GM12891 (cell line): Measurements from ENCODE around the gene AFAP1.

Source experiments
- DNase-seq: peaks from one replicate; pipeline ENCODE4 v3.0.0; 2011; ENCODE audit warnings: low spot score; ENCODE audit not compliant: insufficient read length
- FAIRE-seq: peaks from 2 replicates; lab custom pipeline; 2011; peaks lifted over from hg19 to GRCh38; lab: Jason Lieb, UNC
- PAX5 ChIP-seq: IDR thresholded peaks from 2 replicates; pipeline ENCODE4 v1.6.1; 2011; ENCODE audit warnings: low read length, moderate library complexity, mild to moderate bottlenecking; ENCODE audit not compliant: insufficient read depth, severe bottlenecking
- POLR2A ChIP-seq: IDR thresholded peaks from 2 replicates; pipeline ENCODE4 v1.6.1; 2011; ENCODE audit warnings: low read depth, low read length, control low read depth
- POLR2AphosphoS5 ChIP-seq: IDR thresholded peaks from 2 replicates; pipeline ENCODE4 v1.6.1; 2011; ENCODE audit warnings: low read depth, low read length, control low read depth
- POU2F2 ChIP-seq: IDR thresholded peaks from 2 replicates; pipeline ENCODE4 v1.6.1; 2011; ENCODE audit warnings: low read depth, mild to moderate bottlenecking, control low read depth, low read length, moderate library complexity
- SPI1 ChIP-seq: IDR thresholded peaks from 2 replicates; pipeline ENCODE4 v1.6.1; 2011; ENCODE audit warnings: low read depth, low read length, control low read depth
- TAF1 ChIP-seq: IDR thresholded peaks from 2 replicates; pipeline ENCODE4 v1.6.1; 2011; ENCODE audit warnings: low read depth, low read length, control low read depth

The AFAP1 gene

DNA sequence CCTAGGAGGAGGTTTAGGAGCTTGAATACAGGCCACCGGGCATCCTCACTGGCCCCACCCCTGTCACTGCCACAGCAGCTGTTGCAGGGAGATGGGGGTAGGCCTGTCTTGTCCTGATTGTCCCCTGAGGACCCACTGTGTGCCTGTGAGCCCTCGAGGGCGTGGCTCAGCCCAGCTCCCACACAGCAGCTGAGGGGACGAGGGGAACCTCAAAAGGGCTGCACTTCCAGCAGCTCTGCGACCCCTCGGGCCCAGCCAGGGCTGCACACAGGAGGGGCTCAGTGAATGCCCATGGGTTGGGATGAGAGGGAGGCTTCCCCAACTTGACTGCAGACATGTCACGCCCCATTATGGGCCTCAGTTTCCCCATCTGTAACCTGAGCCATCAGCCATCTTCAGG lies 225.9 kb downstream of the AFAP1 start:
- no peak for DNase-seq
- no peak for FAIRE-seq
- no peak for TF ChIP-seq SPI1
- no peak for TF ChIP-seq TAF1
- TF ChIP-seq POU2F2, result no peak
- no peak for TF ChIP-seq POLR2A
- no peak for TF ChIP-seq POLR2AphosphoS5
- no peak for TF ChIP-seq PAX5

- no peak for TF ChIP-seq POU2F2
- TF ChIP-seq POLR2A, result no peak
- TF ChIP-seq TAF1, result no peak
- no peak for TF ChIP-seq POLR2AphosphoS5
- no peak for TF ChIP-seq PAX5
- TF ChIP-seq SPI1, result no peak
- DNase-seq, result no peak
- FAIRE-seq, result no peak
Observed at GRCh38 chr4:7712021-7712671, 227.5 kb downstream of the AFAP1 start.

DNA sequence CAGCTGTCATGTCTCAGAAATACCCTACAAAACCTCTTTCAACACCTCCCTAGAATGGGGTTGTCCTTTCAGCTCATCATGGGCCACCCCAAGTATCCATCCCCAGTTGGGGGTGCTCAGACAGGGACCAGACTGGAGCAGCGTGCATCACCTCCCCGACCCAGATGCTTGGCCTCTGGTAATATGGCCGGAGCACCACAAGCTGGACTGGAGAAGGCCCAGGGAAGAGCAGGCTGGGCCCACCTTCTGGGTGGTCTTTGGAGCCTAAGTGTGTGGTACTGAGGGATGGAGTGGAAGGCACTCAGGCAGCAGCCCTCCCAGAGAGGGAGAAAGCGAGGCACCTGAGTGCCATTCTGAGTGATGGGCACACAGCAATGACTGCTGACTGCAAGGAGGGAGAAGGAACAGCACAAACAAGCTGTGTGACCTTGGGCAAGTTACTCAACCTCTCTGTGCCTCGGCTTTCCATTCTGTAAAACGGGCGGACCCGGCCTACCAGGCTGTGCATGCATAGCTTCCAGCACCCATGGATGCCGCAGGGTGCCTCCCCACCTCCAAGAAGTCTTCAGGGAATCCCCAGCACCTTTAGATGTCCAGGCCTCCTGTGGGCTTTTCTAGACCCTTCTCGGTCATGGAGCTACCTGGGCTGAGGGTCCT lies 228.2 kb downstream of the AFAP1 start:
- FAIRE-seq (no peak), DNase-seq (no peak)
- TF ChIP-seq PAX5 (no peak), POLR2AphosphoS5 (no peak), POU2F2 (no peak), TAF1 (no peak), POLR2A (no peak), SPI1 (no peak)

DNA sequence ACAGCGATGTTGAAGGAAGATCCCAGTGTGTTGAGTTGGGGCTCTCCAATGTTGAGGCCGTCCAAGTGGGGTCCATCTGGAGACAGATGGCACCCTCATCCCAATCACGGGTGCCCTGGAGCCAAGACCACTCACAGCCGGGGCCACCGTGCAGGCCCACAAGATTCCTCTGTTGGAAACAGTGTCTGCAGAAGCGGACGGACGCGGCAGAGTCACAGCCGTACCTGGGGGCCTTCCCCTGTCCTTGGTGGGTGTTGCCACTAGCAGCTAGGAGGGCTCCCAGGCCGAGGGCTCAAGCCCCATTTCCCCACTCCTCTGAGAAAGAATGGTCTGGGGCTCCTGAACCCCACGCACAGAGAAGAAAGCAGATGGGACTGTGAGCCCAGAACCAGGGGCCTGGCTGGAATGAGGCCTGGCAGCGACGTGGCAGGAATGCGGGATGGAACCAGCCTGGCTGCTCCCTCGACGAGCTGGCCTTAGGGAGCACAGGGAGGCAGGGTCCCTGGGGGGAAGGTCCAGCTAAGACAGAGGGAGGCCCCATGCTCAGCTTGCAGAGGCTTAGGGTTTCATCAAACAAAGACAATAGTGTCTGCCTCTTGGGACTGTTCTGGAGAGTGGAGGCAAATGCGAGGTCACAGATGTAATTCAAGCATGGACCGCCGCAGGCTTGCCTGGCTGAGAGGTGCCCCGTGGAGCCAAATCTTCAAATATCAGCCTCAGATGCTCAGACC lies 228.9 kb downstream of the AFAP1 start:
- DNase-seq (no peak), FAIRE-seq (no peak)
- TF ChIP-seq PAX5 (no peak), TAF1 (no peak), POLR2A (no peak), POLR2AphosphoS5 (no peak), SPI1 (no peak), POU2F2 (no peak)

- TF ChIP-seq PAX5 (no peak), POU2F2 (no peak), POLR2A (no peak), SPI1 (no peak), POLR2AphosphoS5 (no peak), TAF1 (no peak)
- FAIRE-seq (no peak), DNase-seq (no peak)
Observed at GRCh38 chr4:7710126-7710525, 229.5 kb downstream of the AFAP1 start.

DNA sequence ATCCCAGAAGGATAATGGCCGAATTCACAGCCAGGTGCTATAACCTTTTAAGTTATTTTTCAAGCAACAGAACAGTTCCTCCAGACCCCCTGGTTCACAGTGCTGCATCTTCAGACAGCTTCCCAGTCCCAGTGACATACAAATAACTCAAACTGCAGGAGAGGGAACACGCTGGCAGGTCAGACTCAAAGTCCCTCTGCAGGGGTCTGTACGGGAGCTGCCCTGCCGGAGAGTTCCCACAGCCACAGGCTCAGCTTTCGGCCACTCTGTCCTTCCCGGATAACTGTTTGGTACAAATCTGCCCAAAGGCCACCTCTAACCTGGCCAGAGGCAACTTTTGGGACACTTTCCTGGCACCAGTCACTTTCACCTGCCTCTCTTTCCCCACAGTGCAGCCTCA lies 230.2 kb downstream of the AFAP1 start:
- DNase-seq, result no peak
- no peak for FAIRE-seq
- TF ChIP-seq SPI1, result no peak
- TF ChIP-seq TAF1, result no peak
- TF ChIP-seq POU2F2, result no peak
- TF ChIP-seq PAX5, result no peak
- TF ChIP-seq POLR2AphosphoS5, result no peak
- no peak for TF ChIP-seq POLR2A

DNA sequence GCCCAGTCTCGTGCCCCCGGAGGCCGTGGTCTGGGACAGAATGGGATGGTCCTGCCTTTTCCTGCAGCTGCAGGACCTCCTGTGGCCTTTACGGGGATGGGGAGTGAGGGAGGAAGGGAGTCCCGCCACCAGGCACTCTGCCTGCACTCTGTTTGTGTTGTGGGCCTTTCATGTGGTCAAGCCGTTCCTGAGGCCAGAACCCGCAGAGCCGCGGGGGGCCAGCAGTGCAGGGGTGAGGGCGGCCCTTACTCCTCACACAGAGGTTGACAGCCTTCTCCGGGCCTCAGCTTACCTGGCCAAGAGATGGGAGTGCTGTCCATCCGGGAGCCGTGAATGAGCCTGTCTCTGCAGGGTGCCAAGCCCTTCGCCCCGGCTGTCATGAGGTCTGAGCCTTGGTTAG lies 230.7 kb downstream of the AFAP1 start:
- DNase-seq (no peak), FAIRE-seq (no peak)
- TF ChIP-seq SPI1 (no peak), PAX5 (no peak), POLR2AphosphoS5 (no peak), TAF1 (no peak), POU2F2 (no peak), POLR2A (no peak)
